Hematopoietic multipotent progenitor cell treated with erythropoietin and hydrocortisone succinate and interleukin-3 and kit ligand, for 4 days (in vitro differentiated cells): ENCODE data around the gene PWWP2A.
"Not testable (repeated sequence)": the region's sequence is repeated elsewhere in the genome, so short reads cannot be mapped to it uniquely, and the experiment has no call there.

Experiments used
- DNase-seq: peaks from one replicate; pipeline ENCODE4 v3.0.0-alpha.2; 2015

Gene PWWP2A, protein sequence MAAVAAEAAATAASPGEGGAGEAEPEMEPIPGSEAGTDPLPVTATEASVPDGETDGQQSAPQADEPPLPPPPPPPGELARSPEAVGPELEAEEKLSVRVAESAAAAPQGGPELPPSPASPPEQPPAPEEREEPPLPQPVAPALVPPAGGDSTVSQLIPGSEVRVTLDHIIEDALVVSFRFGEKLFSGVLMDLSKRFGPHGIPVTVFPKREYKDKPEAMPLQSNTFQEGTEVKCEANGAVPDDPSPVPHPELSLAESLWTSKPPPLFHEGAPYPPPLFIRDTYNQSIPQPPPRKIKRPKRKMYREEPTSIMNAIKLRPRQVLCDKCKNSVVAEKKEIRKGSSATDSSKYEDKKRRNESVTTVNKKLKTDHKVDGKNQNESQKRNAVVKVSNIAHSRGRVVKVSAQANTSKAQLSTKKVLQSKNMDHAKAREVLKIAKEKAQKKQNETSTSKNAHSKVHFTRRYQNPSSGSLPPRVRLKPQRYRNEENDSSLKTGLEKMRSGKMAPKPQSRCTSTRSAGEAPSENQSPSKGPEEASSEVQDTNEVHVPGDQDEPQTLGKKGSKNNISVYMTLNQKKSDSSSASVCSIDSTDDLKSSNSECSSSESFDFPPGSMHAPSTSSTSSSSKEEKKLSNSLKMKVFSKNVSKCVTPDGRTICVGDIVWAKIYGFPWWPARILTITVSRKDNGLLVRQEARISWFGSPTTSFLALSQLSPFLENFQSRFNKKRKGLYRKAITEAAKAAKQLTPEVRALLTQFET

DNA sequence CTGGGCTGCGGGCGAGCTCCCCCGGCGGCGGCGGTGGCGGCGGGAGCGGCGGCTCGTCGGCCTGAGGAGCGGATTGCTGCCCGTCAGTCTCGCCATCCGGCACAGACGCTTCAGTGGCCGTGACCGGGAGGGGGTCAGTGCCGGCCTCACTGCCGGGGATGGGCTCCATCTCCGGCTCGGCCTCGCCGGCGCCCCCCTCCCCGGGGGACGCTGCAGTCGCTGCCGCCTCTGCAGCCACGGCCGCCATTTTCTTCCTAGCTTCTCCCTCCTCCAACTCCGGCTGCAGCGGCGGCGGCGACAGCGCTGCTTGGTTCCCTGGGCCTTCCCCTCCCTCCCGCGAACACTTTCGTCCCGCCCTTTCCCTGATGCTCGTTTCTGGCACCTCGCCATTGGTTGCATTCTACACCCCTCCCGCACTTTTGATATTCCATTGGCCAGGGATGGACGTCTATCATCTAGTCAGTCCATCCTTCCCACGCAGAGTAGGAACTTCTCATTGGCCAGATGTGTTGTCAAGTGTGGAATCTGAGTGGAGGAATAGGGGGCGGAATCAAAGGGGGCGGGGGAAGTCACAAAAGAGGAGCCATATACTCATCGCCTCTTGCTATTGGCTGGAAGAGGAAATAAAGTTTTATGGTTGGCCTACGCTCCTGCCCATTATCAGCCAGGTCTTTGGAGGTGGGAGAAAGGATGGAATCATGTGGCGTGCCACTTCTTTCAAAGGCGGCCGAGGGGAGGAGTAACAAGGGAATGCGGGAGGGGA lies at the start of gene PWWP2A:
Gene PWWP2A, minus strand, starts transcription at position 309 of the 763 bp plus-strand sequence. Its CDS starts 62 bp downstream, at position 247.
- DNase-seq: peak; percentile 100

DNA sequence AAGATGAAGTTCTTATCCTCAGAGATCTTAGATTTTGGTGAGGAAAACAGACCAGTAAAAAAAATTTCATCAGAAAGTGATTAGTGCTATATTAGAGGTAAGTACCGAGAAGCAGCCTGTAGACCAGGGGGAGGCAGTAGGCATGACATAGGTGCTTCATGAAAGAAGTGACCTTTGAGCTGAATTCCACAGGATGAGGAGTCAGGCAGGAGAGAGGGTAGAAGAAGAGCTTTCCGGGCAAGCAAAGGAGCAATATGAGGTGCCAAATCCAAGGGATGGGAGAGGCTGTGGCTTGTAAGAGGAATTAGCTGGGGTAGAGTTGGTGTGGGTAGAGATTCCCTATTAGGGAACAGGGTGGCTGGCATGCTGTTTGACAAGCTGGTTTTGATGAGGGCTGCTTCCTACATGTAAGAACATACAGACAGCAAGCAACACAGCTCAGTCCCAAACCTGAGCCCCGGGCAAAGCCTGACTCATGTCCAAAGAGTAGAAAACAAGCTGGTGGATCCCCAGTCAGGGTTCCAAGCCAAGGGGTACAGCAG lies 48.4 kb upstream of the PWWP2A start:
- no peak for DNase-seq

DNA sequence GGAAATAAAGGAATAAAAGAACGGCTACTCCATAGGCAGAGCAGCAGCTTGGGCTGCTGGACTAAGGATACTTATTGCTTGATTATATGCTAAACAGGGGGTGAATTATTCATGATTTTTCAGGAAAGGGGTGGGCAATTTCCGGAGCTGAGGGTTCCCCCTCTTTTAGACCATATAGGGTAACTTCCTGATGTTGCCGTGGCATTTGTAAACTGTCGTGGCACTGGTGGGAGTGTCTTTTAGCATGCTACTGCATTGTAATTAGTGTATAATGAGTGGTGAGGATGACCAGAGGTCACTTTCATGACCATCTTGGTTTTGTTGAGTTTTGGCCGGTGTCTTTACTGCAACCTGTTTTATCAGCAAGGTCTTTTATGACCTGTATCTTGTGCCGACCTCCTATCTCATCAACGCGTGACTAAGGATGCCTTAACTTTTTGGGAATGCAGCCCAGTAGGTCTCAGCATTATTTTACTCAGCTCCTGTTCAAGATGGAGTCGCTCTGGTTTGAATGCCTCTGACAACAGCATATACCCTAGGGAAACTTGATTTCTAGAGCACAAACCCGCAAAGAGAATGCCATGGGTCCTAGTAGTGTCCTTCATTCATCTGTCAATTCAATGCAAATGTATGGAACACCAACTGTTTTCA lies 47.8 kb upstream of the PWWP2A start:
- DNase-seq: no peak

DNA sequence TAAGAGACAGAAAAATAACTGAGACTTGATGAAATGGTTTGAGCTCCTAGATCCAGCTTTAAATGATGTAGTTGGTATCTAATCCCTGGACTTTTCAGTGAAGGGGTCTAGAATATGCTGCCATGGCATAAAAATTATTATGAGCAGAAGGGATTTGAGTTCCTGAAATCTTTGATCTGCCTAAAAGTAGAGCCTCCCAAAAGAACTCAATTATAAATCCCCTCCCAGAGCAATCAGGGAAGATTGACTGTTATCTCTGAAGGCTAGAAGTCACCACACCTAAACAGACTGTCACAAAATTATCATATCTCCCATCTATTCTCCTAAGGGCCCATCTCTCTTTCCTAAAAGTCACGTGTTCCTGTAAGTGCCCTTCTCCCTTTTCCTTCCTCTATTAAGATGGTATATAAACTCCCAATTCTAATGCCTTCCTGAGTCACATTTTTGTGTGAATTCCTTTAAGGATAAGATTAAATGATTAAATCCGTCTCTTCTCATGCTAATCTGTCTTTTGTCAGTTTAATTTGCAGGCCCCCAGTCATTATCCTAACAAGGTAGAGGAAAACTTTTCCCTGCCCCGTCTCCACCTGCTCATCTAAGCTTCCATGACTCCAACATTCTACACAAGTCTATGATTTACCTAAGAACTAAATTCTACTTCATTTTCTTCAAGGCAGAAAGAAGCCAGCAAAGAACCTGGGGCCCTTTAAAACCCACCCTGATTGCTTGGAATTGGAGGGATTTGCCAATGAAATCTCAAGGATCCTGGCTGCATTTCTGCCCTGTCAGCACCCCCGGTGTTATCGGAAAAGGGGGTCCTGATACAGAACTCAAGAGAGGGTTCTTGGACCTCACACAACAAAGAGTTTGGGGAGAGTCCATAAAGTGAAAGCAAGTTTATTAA lies 47.1 kb upstream of the PWWP2A start:
- no peak for DNase-seq

DNA sequence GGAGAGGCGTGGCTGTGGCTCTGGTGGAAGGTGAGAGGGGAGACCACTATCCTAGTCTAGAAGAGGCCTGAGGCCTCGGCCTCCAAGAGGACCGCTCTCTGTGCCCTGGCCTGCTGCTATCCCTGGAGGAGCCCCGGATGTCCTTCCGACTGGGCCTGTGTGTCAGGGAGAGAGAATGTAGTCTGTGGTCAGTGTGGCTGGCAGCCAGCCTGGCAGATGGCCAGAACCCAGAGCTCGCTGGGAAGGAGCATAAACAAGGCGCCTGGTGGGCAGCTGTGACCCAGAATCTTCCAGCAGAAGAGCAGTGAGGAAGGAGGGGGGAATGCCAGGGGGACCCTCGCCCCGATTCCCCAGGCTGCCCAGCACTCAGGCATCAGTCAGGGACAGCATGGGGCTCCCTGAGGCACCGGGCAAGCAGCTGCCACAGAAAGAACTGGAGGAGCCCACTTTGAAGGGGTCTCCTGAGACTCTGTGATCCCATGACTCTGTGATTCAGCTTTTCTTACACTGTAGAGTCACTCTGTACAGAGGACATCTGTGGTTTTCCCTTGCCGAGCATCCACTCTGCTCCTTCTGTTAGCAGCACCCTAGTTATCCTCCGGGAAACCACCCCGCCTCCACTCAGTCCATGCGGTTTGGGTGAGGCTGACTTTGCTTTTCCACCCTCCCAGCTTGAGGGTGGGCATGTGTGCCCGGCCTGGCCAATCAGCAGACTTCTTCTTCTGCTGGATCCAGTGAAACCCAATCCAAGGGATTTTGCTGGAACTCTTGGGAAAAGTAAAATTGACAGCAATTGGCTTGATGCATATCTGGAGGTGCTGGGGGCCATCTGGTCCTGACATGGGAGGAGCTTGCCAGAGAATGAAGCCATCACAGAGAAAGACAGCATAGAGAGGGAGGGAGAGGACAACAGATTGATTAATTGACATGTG lies 46.2 kb upstream of the PWWP2A start:
- peak; percentile 73 for DNase-seq

DNA sequence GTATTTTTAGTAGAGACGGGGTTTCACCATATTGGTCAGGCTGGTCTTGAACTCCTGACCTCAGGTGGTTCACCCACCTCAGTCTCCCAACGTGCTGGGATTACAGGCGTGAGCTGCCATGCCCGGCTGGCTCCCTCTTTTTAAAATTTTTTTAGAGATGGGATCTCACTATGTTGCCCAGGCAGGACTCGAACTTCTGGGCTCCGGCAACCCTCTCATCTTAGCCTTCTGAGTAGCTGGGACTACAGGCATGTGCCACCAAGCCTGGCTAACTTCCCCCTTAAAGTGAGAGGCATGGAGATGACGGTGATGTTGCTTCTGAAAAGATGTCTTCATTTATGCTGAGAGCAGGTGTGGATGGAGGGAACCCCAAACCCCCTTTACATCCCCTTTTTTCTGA lies 43.7 kb upstream of the PWWP2A start:
- DNase-seq: no peak

DNA sequence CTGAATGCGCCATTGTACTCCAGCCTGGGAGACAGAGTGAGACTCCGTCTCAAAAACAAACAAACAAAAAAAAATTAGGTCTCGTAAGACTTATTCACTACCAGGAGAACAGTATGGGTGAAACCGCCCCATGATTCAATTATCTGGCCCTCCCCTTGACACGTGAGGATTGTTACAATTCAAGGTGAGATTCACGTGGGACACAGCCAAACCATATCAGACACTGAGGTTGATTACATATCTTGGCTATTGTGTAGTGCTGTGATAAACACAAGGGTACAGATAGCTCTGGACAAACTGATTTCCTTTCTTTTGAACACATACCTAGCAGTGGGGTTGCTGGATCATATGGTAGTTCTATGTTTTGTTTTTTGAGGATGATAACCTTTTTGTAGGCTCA lies 42.4 kb upstream of the PWWP2A start:
- no peak for DNase-seq

DNA sequence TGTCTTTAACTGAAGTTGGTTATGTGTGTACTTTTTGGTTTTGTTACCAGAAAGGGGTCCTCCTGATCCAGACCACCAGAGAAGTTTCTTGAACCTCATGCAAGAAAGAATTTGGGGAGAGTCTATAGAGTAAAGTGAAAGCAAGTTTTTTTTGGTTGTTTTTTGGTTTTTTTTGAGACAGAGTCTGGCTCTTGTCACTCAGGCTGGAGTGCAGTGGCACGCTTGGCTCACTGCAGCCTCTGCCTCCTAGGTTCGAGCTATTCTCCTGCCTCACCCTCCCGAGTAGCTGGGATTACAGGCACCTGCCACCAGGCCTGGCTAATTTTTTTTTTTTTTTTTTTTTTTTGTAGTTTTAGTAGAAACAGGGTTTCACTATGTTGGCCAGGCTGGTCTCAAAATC lies 41.6 kb upstream of the PWWP2A start:
- not testable (repeated sequence) for DNase-seq

DNA sequence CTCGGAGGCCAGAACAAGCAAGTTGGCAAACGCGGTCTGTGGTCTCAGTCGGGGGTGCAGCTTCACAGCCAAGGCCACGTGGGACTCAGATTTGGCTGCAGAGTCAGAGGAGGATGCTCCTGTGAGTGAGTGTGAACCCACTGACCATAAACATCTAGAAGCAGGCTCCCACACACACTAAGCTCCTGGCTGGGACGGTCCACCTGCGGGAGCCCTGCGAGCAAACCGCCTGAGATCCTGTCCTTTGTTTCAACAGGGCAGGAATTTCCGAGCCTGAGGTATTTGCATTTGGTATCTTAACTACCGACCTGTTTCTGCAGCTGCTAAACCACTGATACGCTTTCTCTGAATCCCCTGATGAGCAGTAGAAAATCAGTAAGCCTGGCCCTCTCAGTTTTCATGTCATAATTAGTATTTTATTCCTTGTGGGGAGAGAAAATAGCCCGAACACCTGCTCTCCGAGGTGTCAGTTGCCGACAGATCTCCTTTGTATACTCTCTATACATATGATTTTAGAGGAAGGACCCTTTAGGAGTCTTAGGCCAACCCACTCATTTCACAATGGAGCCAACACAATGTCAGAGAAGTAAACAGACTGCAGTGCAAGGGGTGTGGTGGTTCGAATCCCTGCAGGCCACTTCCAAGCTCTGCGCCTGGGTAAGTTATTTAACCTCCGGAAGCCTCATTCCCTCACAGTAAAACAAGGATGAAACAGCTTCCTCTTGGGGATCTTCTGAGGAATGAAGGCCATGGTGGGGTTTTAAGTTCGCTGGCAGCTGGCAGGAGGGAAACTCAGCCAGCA lies 40.9 kb upstream of the PWWP2A start:
- DNase-seq: no peak

DNA sequence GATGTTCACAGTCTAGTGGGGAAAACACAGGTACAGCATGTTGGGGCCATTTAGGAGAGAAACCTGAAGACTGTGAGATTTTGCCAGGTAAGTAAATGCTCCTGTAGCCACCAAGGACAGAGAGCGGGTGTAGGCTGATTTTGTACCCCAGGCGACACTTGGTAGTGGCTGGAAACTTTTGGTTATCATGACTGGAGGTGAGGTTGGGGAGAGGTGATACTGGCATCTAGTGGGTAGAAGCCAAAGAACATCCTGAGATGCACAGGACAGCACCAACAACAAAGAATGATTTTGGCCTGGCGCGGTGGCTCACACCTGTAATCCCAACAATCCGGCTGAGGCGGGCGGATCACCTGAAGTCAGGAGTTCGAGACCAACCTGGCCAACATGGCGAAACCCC lies 38.8 kb upstream of the PWWP2A start:
- DNase-seq: peak; percentile 17

DNA sequence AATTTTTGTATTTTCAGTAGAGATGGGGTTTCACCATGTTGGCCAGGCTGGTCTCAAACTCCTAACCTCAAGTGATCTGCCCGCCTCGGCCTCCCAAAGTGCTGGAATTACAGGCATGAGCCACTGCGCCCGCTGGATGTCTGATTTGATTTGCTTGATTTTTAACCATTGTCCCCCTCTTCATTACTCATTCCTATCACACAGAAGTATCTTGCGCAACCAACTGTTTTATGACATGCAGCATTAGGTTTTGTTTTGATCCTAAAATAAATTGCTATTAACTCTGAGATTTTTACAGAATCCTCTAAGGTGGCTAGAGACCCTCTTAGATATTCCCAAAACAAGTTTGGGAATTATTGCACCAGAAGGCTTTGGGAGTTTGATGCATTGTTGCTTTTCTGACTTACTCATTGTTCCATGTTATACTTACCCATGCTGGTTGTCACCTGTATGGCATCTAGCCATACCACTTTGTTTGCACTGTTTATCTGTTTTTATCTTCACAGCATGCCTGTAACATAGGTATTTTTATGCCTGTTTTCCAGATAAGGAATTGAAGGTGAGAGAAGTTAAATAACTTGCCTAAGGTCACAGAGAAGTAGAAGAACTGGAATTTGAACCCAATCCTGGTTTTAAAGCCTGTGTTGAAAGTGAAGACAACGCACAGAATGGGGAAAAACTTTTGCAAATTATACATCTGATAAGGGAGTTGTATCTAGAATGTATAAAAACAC lies 35.9 kb upstream of the PWWP2A start:
- no peak for DNase-seq

DNA sequence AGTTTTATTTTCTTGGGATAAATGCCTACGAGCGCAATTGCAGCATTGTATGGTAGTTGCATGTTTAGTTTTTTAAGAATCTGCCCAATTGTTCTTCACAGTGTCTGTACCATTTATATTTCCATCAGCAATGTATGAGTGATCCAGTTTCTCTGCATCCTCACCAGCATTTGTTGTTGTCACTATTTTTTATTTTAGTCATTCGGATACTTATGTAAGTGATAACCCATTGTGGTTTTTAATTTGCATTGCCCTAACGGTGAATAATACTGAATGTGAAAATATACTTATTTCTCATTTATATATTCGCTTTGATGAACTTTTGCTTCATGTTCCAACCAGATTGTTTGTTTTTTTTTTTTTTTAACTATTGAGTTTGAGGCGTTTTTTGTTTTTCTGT lies 33.7 kb upstream of the PWWP2A start:
- DNase-seq: no peak

DNA sequence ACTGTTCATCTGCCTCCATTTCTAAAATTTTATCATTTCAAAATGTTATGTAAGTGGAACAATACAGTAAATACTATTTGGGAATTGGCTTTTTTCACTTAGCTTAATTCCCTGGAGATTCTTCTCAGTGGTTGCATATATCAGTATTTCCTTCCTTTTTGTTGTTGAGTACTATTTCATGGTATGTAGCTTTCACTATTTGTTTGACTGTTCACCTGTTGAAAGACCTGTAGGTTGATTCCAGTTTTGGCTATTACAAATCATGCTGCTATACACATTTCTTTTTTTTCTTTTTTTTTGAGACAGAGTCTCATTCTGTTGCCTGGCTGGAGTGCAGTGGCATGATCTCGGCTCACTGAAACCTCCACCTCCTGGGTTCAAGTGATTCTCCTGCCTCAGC lies 33.0 kb upstream of the PWWP2A start:
- no peak for DNase-seq

DNA sequence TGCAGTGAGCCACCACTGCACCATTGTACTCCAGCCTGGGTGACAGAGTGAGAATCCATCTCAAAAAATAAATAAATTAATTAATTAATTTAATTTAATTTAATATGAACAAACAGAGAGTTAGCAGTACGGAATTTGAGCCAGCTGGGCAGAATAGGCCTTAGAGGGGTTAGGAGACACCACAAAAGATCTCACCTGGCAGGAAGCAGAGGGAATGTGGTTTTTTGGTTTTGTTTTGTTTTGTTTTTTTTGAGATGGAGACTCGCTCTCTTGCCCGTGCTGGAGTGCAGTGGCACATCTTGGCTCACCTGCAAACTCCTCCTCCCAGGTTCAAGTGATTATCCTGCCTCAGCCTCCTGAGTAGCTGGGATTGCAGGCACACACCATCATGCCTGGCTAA lies 31.8 kb upstream of the PWWP2A start:
- DNase-seq: no peak

DNA sequence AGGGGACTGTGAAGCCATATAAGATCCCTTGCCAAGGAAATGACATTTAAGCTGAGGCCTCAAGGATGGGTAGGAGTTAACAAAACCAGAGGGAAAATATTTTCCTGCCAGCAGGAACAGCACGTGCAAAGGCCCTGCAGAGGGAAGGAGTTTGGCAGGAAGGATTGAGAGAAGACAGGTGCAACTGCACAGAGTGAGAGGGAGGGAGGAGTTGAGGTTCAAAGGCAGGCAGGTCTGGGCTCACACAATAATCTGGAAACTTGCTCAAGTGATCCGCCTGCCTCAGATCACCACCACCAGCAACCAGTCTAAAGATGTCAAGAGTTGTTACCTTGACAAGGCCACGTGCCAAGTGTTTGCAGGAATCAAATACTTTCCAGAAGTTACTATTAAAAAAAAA lies 31.1 kb upstream of the PWWP2A start:
- DNase-seq: no peak

DNA sequence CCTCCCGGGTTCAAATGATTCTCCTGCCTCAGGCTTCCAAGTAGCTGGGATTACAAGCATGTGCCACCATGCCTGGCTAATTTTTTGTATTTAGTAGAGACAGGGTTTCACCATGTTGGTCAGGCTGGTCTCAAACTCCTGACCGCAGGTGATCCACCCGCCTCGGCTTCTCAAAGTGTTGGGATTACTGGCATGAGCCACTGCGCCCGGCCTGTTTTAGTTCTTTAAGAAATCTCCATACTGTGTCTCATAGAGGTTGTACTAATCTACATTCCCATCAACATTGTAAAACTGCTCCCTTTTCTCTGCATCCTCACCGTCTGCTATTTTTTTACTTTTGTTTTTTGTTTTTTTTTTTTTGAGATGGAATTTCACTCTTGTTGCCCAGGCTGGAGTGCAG lies 25.2 kb upstream of the PWWP2A start:
- not testable (repeated sequence) for DNase-seq

DNA sequence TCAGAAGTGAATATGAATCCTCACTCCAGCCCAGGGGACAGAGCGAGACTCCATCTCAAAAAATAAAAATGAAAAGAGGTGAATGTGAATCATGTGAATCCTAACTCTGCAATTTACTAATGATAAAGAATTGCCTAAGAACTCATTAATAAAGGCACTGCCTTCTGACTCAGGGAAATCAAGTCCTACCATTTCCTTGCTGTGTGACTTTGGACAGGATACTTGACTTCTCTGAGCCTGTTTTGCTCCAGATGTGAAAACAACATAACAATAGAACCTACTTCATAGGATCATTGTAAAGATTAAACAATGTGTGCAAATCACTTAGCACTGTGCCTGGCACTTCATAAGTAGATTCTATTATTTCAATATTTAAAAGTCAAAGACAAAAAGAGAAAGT lies 15.1 kb upstream of the PWWP2A start:
- no peak for DNase-seq

DNA sequence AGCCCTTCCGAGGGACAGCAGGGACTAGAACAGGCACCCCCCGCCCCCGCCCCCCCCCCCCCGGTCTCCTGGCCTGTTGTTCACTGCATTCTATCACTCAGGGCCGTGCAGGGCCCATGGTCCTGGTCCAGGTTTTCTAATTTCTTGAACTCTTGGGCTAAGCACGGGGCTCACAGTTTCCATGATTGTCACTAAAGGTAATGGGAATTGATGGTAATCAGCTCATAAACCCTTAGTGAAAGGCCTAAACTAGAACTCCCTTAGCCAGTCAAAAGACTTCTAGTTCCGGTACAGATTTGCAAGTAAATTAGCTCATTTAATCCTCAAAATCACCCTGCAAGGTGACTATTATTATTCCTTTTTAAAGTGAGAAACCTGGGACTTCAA lies 14.7 kb upstream of the PWWP2A start:
- no peak for DNase-seq
